ENCODE results near the gene CDH13.

CDH13 gene

DNA sequence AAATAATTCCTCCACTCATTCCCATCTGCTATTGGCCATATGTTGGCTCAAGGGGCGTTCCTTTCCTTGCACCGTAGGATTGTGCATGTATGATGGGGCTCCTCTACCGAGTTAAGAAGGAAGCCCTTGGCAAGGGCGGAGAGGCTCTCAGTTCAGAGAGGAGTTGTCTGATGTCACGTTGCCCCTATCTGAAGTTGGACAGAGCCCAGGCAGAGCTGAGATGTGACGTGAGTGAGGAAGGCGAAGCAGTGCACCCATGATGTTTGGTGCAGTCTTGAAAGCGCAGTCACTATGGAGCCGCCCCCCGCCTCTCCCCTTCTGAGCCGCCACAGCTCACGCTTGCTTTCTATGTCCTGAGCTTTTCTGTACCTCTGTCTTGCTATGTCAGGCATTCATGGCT, 40.7 kb downstream of the CDH13 start:
- H3K27me3 ChIP-seq (ENCODE audit: insufficient read depth, low read length), result no peaks in the 10 kb centered on the region
- no CpG with 5 or more reads among the region's 12 CpGs for WGBS (ENCODE audit: extremely low coverage, insufficient coverage, insufficient read length)
- no peak for DNase-seq

DNA sequence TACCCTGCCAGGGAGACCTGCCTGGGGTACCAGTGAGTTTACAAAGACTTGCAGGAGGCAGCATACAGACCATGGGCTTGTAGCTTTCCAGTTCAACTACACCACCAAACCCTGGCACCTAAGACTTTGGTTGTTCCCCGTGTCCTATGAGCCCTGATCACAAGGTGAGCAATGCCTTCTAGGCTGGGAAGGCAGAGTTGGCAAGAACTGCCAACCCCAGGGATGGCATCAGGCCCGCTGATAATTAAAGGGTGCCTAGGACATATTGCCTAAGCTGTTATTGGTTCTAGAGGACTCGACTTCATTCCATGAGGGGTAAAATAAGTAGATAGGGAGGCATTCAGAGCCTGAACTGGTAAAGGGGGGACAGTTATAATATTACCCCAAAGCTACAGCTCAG, 41.3 kb downstream of the CDH13 start:
- H3K18ac ChIP-seq (ENCODE audit: low read length), result no peak overlapping the region
- H3K4me1 ChIP-seq (ENCODE audit: control insufficient read depth in 1 of 2, insufficient read depth in 2 of 2, low read length in 2 of 2), result peaks cover 0 to 4% of the 10 kb centered on the region in 2 experiments
- no peak overlapping the region for H3K4ac ChIP-seq (ENCODE audit: low read depth, low read length)
- H3K9ac ChIP-seq (ENCODE audit: low read length), result no peak overlapping the region
- H3K14ac ChIP-seq (ENCODE audit: low read length), result no peak overlapping the region
- no peak overlapping the region for H4K8ac ChIP-seq (ENCODE audit: low read depth, low read length)
- no CpG with 5 or more reads among the region's 3 CpGs for WGBS (ENCODE audit: extremely low coverage, insufficient coverage, insufficient read length)
- no peaks in the 10 kb centered on the region for H3K27me3 ChIP-seq (ENCODE audit: insufficient read depth, low read length)
- H3K79me2 ChIP-seq (ENCODE audit: control insufficient read depth, insufficient read depth, low read length, poor library complexity), result no peaks in the 10 kb centered on the region
- H3K4me3 ChIP-seq (ENCODE audit: low read depth, low read length), result no peak overlapping the region
- no peak for DNase-seq
- H4K12ac ChIP-seq (ENCODE audit: low read depth, low read length), result no peak overlapping the region
- H3K9me3 ChIP-seq (ENCODE audit: insufficient read depth, low read depth, low read length), result peaks cover 2% of the 10 kb centered on the region
- H3K27ac ChIP-seq (ENCODE audit: low read depth, low read length), result no peak overlapping the region
- H2AK5ac ChIP-seq (ENCODE audit: low read length), result no peak overlapping the region
- H3K36me3 ChIP-seq (ENCODE audit: control insufficient read depth in 1 of 2, insufficient read depth in 2 of 2, low read length in 2 of 2), result no peaks in the 10 kb centered on the region
- no peak overlapping the region for H3K4me2 ChIP-seq (ENCODE audit: low read length)
- H2BK120ac ChIP-seq (ENCODE audit: insufficient read depth, low read length, poor library complexity), result no peak overlapping the region
- H2BK12ac ChIP-seq (ENCODE audit: low read length), result no peak overlapping the region
- H4K91ac ChIP-seq (ENCODE audit: low read depth, low read length), result no peak overlapping the region
- H3K79me1 ChIP-seq (ENCODE audit: low read length), result no peaks in the 10 kb centered on the region
- no peak overlapping the region for H3K23ac ChIP-seq (ENCODE audit: low read length)
- no peak overlapping the region for H2AFZ ChIP-seq (ENCODE audit: insufficient read depth, low read length, poor library complexity)
- H2BK5ac ChIP-seq (ENCODE audit: low read depth, low read length, poor library complexity), result no peak overlapping the region

More for the DNA sequence above, 40.7 kb downstream of the CDH13 start:
- Histone ChIP-seq H3K23ac (ENCODE audit: low read length) (no peak overlapping the region), H3K4me3 (ENCODE audit: low read depth, low read length) (no peak overlapping the region), H3K79me2 (ENCODE audit: control insufficient read depth, insufficient read depth, low read length, poor library complexity) (no peaks in the 10 kb centered on the region), H2BK12ac (ENCODE audit: low read length) (no peak overlapping the region), H4K8ac (ENCODE audit: low read depth, low read length) (no peak overlapping the region), H3K9me3 (ENCODE audit: insufficient read depth, low read depth, low read length) (peaks cover 2% of the 10 kb centered on the region), H2AK5ac (ENCODE audit: low read length) (no peak overlapping the region), H3K9ac (ENCODE audit: low read length) (no peak overlapping the region), H3K4ac (ENCODE audit: low read depth, low read length) (no peak overlapping the region), H3K18ac (ENCODE audit: low read length) (no peak overlapping the region), H3K36me3 (ENCODE audit: control insufficient read depth in 1 of 2, insufficient read depth in 2 of 2, low read length in 2 of 2) (no peaks in the 10 kb centered on the region), H3K79me1 (ENCODE audit: low read length) (no peaks in the 10 kb centered on the region), H4K91ac (ENCODE audit: low read depth, low read length) (no peak overlapping the region), H4K12ac (ENCODE audit: low read depth, low read length) (no peak overlapping the region), H3K4me1 (ENCODE audit: control insufficient read depth in 1 of 2, insufficient read depth in 2 of 2, low read length in 2 of 2) (peaks cover 0 to 4% of the 10 kb centered on the region in 2 experiments), H3K27ac (ENCODE audit: low read depth, low read length) (no peak overlapping the region), H2BK120ac (ENCODE audit: insufficient read depth, low read length, poor library complexity) (no peak overlapping the region), H3K4me2 (ENCODE audit: low read length) (no peak overlapping the region), H3K14ac (ENCODE audit: low read length) (no peak overlapping the region), H2BK5ac (ENCODE audit: low read depth, low read length, poor library complexity) (no peak overlapping the region), H2AFZ (ENCODE audit: insufficient read depth, low read length, poor library complexity) (no peak overlapping the region)

DNA sequence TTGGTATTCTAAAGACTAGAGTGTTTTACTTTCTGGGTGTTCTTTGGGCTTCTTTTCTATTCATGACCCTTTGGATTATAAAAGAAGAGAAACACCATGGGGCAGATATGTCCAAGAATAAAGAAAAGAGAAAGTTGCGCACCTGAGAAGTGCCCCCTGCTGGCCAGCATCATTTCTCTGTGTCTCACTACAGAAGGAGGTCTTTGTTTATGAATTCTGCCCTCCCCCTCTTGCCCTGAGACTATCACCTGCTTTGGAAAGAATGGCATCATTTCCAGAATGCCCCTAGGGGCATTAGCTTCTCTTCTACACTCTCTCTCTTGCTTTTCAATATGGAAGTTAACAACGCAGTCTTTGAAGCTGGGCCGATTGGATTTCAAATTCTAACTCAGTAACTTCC, 45.0 kb downstream of the CDH13 start:
- H3K23ac ChIP-seq (ENCODE audit: low read length), result no peak overlapping the region
- H3K4me2 ChIP-seq (ENCODE audit: low read length), result no peak overlapping the region
- H3K27ac ChIP-seq (ENCODE audit: low read depth, low read length), result no peak overlapping the region
- no peak overlapping the region for H4K12ac ChIP-seq (ENCODE audit: low read depth, low read length)
- H3K36me3 ChIP-seq (ENCODE audit: control insufficient read depth in 1 of 2, insufficient read depth in 2 of 2, low read length in 2 of 2), result no peaks in the 10 kb centered on the region
- H3K18ac ChIP-seq (ENCODE audit: low read length), result no peak overlapping the region
- H3K79me1 ChIP-seq (ENCODE audit: low read length), result no peaks in the 10 kb centered on the region
- H3K4me1 ChIP-seq (ENCODE audit: control insufficient read depth in 1 of 2, insufficient read depth in 2 of 2, low read length in 2 of 2), result peaks cover 0 to 4% of the 10 kb centered on the region in 2 experiments
- no peak overlapping the region for H3K14ac ChIP-seq (ENCODE audit: low read length)
- H3K4me3 ChIP-seq (ENCODE audit: low read depth, low read length), result no peak overlapping the region
- peaks cover 2% of the 10 kb centered on the region for H3K9me3 ChIP-seq (ENCODE audit: insufficient read depth, low read depth, low read length)
- H2BK5ac ChIP-seq (ENCODE audit: low read depth, low read length, poor library complexity), result no peak overlapping the region
- no CpG with 5 or more reads among the region's 3 CpGs for WGBS (ENCODE audit: extremely low coverage, insufficient coverage, insufficient read length)
- H2AK5ac ChIP-seq (ENCODE audit: low read length), result no peak overlapping the region
- H4K91ac ChIP-seq (ENCODE audit: low read depth, low read length), result no peak overlapping the region
- H2AFZ ChIP-seq (ENCODE audit: insufficient read depth, low read length, poor library complexity), result no peak overlapping the region
- H4K8ac ChIP-seq (ENCODE audit: low read depth, low read length), result no peak overlapping the region
- H2BK12ac ChIP-seq (ENCODE audit: low read length), result no peak overlapping the region
- H2BK120ac ChIP-seq (ENCODE audit: insufficient read depth, low read length, poor library complexity), result no peak overlapping the region
- H3K9ac ChIP-seq (ENCODE audit: low read length), result no peak overlapping the region
- H3K4ac ChIP-seq (ENCODE audit: low read depth, low read length), result no peak overlapping the region
- no peaks in the 10 kb centered on the region for H3K27me3 ChIP-seq (ENCODE audit: insufficient read depth, low read length)
- no peaks in the 10 kb centered on the region for H3K79me2 ChIP-seq (ENCODE audit: control insufficient read depth, insufficient read depth, low read length, poor library complexity)
- no peak for DNase-seq

DNA sequence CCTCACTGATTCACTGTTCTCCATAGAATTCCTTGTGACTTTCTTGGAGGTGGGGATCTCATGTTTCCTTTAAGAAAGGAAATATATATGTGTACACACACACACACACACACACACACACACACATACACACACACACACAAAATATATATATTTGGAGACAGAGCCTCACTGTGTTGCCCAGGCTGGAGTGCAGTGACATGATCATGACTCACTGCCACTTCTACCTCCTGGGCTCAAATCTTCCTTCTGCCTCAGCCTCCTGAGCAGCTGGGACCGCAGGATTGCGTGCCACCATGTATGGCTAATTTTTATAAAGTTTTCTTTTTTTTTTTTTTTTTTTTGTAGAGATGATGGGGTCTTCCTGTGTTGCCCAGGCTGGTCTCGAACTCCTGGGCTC, 45.9 kb downstream of the CDH13 start:
- Histone ChIP-seq H4K12ac (ENCODE audit: low read depth, low read length) (no peak overlapping the region), H3K4me1 (ENCODE audit: control insufficient read depth in 1 of 2, insufficient read depth in 2 of 2, low read length in 2 of 2) (peaks cover 0 to 4% of the 10 kb centered on the region in 2 experiments)

More for the DNA sequence above, 45.9 kb downstream of the CDH13 start:
- Histone ChIP-seq H3K18ac (ENCODE audit: low read length) (no peak overlapping the region), H3K36me3 (ENCODE audit: control insufficient read depth in 1 of 2, insufficient read depth in 2 of 2, low read length in 2 of 2) (no peaks in the 10 kb centered on the region), H3K79me1 (ENCODE audit: low read length) (no peaks in the 10 kb centered on the region), H2BK5ac (ENCODE audit: low read depth, low read length, poor library complexity) (no peak overlapping the region), H4K91ac (ENCODE audit: low read depth, low read length) (no peak overlapping the region), H3K4ac (ENCODE audit: low read depth, low read length) (no peak overlapping the region), H3K9ac (ENCODE audit: low read length) (no peak overlapping the region), H4K8ac (ENCODE audit: low read depth, low read length) (no peak overlapping the region), H3K9me3 (ENCODE audit: insufficient read depth, low read depth, low read length) (peaks cover 2% of the 10 kb centered on the region), H3K4me2 (ENCODE audit: low read length) (no peak overlapping the region), H2BK120ac (ENCODE audit: insufficient read depth, low read length, poor library complexity) (no peak overlapping the region), H3K27me3 (ENCODE audit: insufficient read depth, low read length) (no peaks in the 10 kb centered on the region), H3K27ac (ENCODE audit: low read depth, low read length) (no peak overlapping the region), H2BK12ac (ENCODE audit: low read length) (no peak overlapping the region), H2AFZ (ENCODE audit: insufficient read depth, low read length, poor library complexity) (no peak overlapping the region), H2AK5ac (ENCODE audit: low read length) (no peak overlapping the region), H3K23ac (ENCODE audit: low read length) (no peak overlapping the region), H3K14ac (ENCODE audit: low read length) (no peak overlapping the region), H3K4me3 (ENCODE audit: low read depth, low read length) (no peak overlapping the region), H3K79me2 (ENCODE audit: control insufficient read depth, insufficient read depth, low read length, poor library complexity) (no peaks in the 10 kb centered on the region)
- no CpG with 5 or more reads among the region's 3 CpGs for WGBS (ENCODE audit: extremely low coverage, insufficient coverage, insufficient read length)
- no peak for DNase-seq

All from trophoblast cell (in vitro differentiated cells and primary cell).